PFSK-1 (cell line): ENCODE data around the gene EPO.
A peak's percentile ranks its signal among the peaks of the same experiment; 100 is the strongest.

Source experiments
- FOXP2 ChIP-seq: optimal IDR thresholded peaks from 2 replicates; pipeline ENCODE3; 2011; ENCODE audit warnings: borderline replicate concordance, control low read depth, inconsistent platforms; ENCODE audit not compliant: insufficient read depth; ENCODE audit errors: extremely low read length, extremely low read depth
- POLR2AphosphoS5 ChIP-seq: IDR thresholded peaks from 2 replicates; pipeline ENCODE4 v1.6.1; 2012; ENCODE audit warnings: low read depth, mild to moderate bottlenecking, control low read depth, low read length, moderate library complexity
- SIN3A ChIP-seq: IDR thresholded peaks from 2 replicates; pipeline ENCODE4 v1.6.1; 2012; ENCODE audit warnings: mild to moderate bottlenecking, low read length, moderate library complexity, borderline replicate concordance; ENCODE audit not compliant: insufficient read depth
- TAF1 ChIP-seq: IDR thresholded peaks from 2 replicates; pipeline ENCODE4 v1.6.1; 2012; ENCODE audit warnings: low read length, control low read depth, borderline replicate concordance; ENCODE audit not compliant: insufficient read depth
- TF ChIP-seq, protein P1 (sequence below), 2 experiments: IDR thresholded peaks; 2 replicates each; pipeline versions ENCODE4 v1.6.1 to v1.8.0; 2011 to 2012; ENCODE audit warnings: low read depth in 2 of 2, low read length in 2 of 2, control low read depth in 1 of 2, inconsistent platforms in 1 of 2, mild to moderate bottlenecking in 1 of 2, moderate library complexity in 1 of 2; ENCODE audit not compliant: insufficient read depth in 1 of 2

The EPO gene

DNA sequence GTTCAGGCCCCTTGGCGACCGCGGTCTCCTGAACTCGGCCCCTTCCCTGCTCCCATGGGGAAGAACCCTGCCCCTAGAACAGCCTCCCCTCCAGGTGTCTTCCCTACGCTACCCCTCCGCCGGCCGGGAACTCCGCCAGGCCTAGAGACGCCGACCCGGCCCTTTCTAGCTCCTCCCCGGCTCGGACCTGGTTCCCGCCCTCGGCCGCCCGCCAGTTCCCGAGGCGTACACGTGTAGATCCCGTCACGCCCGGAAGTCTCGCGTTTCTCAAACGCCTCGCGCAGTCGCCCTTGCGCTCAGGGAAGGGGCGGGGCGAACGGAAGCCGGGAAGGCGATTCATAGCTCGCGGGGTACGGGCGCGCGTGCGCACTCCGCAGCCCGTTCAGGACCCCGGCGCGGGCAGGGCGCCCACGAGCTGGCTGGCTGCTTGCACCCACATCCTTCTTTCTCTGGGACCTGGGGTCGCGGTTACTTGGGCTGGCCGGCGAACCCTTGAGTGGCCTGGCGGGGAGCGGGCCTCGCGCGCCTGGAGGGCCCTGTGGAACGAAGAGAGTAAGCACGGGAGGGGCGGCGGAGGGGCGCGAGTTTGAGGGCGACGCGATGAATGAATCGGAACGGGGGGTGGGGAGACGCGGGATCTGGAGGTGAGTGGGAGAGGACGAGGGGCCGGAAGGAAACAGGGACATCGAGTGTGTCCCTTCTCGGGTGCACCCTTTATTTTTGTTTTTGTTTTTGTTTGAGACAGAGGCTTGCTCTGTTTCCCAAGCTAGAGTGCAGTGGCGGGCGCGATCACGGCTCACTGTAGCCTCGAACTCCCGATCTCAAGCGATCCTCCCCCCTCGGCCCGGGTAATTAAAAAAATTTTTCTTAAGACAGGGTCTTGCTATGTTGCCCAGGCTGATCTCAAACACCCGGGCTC, 14.3 kb upstream of the EPO start, which contains the start of gene POP7:
Gene POP7 (plus strand): TSS at position 369 of the 919 bp plus-strand sequence. CDS start 710 bp downstream, outside the sequence.
- TF ChIP-seq, protein P1, sequence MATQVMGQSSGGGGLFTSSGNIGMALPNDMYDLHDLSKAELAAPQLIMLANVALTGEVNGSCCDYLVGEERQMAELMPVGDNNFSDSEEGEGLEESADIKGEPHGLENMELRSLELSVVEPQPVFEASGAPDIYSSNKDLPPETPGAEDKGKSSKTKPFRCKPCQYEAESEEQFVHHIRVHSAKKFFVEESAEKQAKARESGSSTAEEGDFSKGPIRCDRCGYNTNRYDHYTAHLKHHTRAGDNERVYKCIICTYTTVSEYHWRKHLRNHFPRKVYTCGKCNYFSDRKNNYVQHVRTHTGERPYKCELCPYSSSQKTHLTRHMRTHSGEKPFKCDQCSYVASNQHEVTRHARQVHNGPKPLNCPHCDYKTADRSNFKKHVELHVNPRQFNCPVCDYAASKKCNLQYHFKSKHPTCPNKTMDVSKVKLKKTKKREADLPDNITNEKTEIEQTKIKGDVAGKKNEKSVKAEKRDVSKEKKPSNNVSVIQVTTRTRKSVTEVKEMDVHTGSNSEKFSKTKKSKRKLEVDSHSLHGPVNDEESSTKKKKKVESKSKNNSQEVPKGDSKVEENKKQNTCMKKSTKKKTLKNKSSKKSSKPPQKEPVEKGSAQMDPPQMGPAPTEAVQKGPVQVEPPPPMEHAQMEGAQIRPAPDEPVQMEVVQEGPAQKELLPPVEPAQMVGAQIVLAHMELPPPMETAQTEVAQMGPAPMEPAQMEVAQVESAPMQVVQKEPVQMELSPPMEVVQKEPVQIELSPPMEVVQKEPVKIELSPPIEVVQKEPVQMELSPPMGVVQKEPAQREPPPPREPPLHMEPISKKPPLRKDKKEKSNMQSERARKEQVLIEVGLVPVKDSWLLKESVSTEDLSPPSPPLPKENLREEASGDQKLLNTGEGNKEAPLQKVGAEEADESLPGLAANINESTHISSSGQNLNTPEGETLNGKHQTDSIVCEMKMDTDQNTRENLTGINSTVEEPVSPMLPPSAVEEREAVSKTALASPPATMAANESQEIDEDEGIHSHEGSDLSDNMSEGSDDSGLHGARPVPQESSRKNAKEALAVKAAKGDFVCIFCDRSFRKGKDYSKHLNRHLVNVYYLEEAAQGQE (IDR thresholded peaks at IDR 0.05; ENCODE audit: insufficient read depth in 1 of 2, low read depth in 2 of 2, low read length in 2 of 2), result peak in 1 of 2 experiments; percentile 49; a peak in 2 of 4 replicates
- TF ChIP-seq SIN3A, result peak; percentile 10; the same call in 1 of the 2 replicates
- TF ChIP-seq POLR2AphosphoS5, result peak; percentile 87
- TF ChIP-seq TAF1, result peak; percentile 74; the same call in 1 of the 2 replicates
- peak; percentile 84 for TF ChIP-seq FOXP2

- no peak for TF ChIP-seq TAF1
- TF ChIP-seq, protein P1 (IDR thresholded peaks at IDR 0.05; ENCODE audit: insufficient read depth in 1 of 2, low read depth in 2 of 2, low read length in 2 of 2), result no peak
- TF ChIP-seq SIN3A, result no peak
- no peak for TF ChIP-seq FOXP2
- no peak for TF ChIP-seq POLR2AphosphoS5
Measured at GRCh38 chr7:100706672-100707311, 13.5 kb upstream of the EPO start.

DNA sequence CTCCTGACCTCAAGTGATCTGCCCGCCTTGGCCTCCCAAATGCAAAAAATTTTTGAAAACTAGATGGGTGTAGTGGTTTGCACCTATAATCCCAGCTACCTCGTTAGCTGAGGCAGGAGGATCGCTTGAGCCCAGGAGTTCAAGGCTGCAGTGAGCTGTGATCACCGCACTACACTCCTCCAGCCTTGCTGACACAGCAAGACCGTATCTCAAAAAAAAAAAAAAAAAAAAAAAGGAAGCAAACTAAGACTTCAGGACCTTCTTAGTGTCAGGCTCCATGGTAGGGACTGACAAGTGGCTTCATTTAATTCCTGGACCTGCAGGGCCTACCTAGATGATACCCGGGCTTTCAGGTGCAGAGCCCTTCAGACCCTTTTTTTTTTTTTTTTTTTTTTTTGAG, 11.9 kb upstream of the EPO start:
- TF ChIP-seq FOXP2, result no peak
- no peak for TF ChIP-seq SIN3A
- no peak for TF ChIP-seq POLR2AphosphoS5
- no peak for TF ChIP-seq TAF1
- TF ChIP-seq, protein P1 (IDR thresholded peaks at IDR 0.05; ENCODE audit: insufficient read depth in 1 of 2, low read depth in 2 of 2, low read length in 2 of 2), result no peak

GRCh38 chr7:100710452-100710851, 9.8 kb upstream of the EPO start:
- TF ChIP-seq FOXP2 (no peak), TAF1 (no peak), POLR2AphosphoS5 (no peak), SIN3A (no peak)
- TF ChIP-seq, protein P1 (IDR thresholded peaks at IDR 0.05; ENCODE audit: insufficient read depth in 1 of 2, low read depth in 2 of 2, low read length in 2 of 2), result no peak
